NT2/D1 (cell line): ENCODE measurements around the gene CYSRT1.

ENCODE experiments used
- DNase-seq: peaks from one replicate; pipeline ENCODE4 v3.0.0-alpha.2; 2011; ENCODE audit warnings: low read depth, low spot score
- H3K27me3 ChIP-seq: 2 replicates; pipeline ENCODE4 v1.6.0; 2011; ENCODE audit warnings: mild to moderate bottlenecking; ENCODE audit not compliant: insufficient read length, insufficient read depth
- H3K36me3 ChIP-seq: 2 replicates; pipeline ENCODE4 v1.6.1; 2011; ENCODE audit warnings: mild to moderate bottlenecking, low read length, mixed read lengths; ENCODE audit not compliant: insufficient read depth, insufficient read length
- H3K4me1 ChIP-seq: 2 replicates; pipeline ENCODE4 v1.5.1; 2011; ENCODE audit not compliant: insufficient read depth, insufficient read length
- H3K4me3 ChIP-seq: 2 replicates; pipeline ENCODE4 v1.5.1; 2011; ENCODE audit warnings: low read depth; ENCODE audit not compliant: insufficient read length
- H3K9ac ChIP-seq: 2 replicates; pipeline ENCODE4 v1.6.0; 2011; ENCODE audit warnings: low read depth; ENCODE audit not compliant: insufficient read length
- H3K9me3 ChIP-seq: 2 replicates; pipeline ENCODE4 v1.5.1; 2011; ENCODE audit warnings: mild to moderate bottlenecking, low read length; ENCODE audit not compliant: insufficient read depth
- SUZ12 ChIP-seq: IDR thresholded peaks from 2 replicates; pipeline ENCODE4 v1.6.1; 2011; ENCODE audit not compliant: insufficient read length, insufficient read depth; ENCODE audit errors: extremely low read depth
- YY1 ChIP-seq: IDR thresholded peaks from 2 replicates; pipeline ENCODE4 v1.6.1; 2011; ENCODE audit not compliant: insufficient read length, insufficient read depth
- ZNF274 ChIP-seq: IDR thresholded peaks from 2 replicates; pipeline ENCODE4 v1.6.1; 2011; ENCODE audit warnings: mild to moderate bottlenecking, low read depth, low read length

The CYSRT1 gene

GRCh38 chr9:137187386-137187785, 37.6 kb upstream of the CYSRT1 start:
- no peak for TF ChIP-seq YY1
- no peak for TF ChIP-seq ZNF274
- no peak for TF ChIP-seq SUZ12
- H3K27me3 ChIP-seq, result no peaks in the 10 kb centered on the region
- no peak for DNase-seq
- peaks cover 20% of the 10 kb centered on the region for H3K4me1 ChIP-seq
- peaks cover 84% of the 10 kb centered on the region for H3K36me3 ChIP-seq
- peak overlapping the region; percentile 98 for H3K9ac ChIP-seq
- no peaks in the 10 kb centered on the region for H3K9me3 ChIP-seq
- H3K4me3 ChIP-seq, result peak overlapping the region; percentile 95

DNA sequence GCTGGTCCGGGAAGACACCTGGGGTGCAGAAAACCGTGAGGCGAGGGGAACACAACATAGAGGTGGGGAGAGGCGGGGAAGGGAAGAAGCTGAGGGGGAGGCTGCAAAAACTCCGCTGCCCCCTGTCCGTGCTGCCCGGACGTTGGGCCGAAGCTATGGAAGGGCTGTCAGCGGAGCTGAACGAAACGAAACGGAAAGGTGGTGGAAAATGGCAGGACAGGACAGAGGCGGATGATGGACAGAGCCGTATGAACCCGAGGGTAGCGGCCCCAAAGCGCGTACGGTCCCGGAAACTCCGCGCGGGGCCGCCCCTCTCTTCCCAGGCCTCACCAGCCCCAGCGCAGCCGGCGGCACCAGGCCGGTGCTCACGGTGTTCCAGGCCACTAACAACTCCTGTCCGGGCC, 36.9 kb upstream of the CYSRT1 start:
- TF ChIP-seq SUZ12 (no peak), YY1 (no peak), ZNF274 (no peak)
- H3K36me3 ChIP-seq, result peaks cover 84% of the 10 kb centered on the region
- no peak for DNase-seq
- H3K9ac ChIP-seq, result peak overlapping the region; percentile 98
- H3K9me3 ChIP-seq, result no peaks in the 10 kb centered on the region
- no peaks in the 10 kb centered on the region for H3K27me3 ChIP-seq
- peak overlapping the region; percentile 95 for H3K4me3 ChIP-seq
- peaks cover 23% of the 10 kb centered on the region for H3K4me1 ChIP-seq

GRCh38 chr9:137188490-137189296, 36.3 kb upstream of the CYSRT1 start, which contains the start of the genes ANAPC2 and SSNA1:
TSS of gene ANAPC2 (minus strand) at chr9:137188560. CDS start at chr9:137188532, 28 bp downstream.
TSS of gene SSNA1 (plus strand) at chr9:137188676. CDS start at chr9:137188727, 51 bp downstream.
- Histone ChIP-seq H3K9me3 (no peaks in the 10 kb centered on the region), H3K36me3 (peaks cover 83% of the 10 kb centered on the region)
- TF ChIP-seq SUZ12, result no peak
- TF ChIP-seq YY1, result peak; percentile 59
- no peak for TF ChIP-seq ZNF274

GRCh38 chr9:137189297-137190295, 35.4 kb upstream of the CYSRT1 start:
- peak overlapping the region; percentile 95 for H3K4me3 ChIP-seq
- no peaks in the 10 kb centered on the region for H3K27me3 ChIP-seq
- H3K36me3 ChIP-seq, result peaks cover 75% of the 10 kb centered on the region
- peaks cover 33% of the 10 kb centered on the region for H3K4me1 ChIP-seq
- DNase-seq, result no peak
- H3K9ac ChIP-seq, result peak overlapping the region; percentile 98
- no peak for TF ChIP-seq YY1
- no peak for TF ChIP-seq ZNF274
- no peak for TF ChIP-seq SUZ12
- no peaks in the 10 kb centered on the region for H3K9me3 ChIP-seq

More at GRCh38 chr9:137188490-137189296, 36.3 kb upstream of the CYSRT1 start, which contains the start of the genes ANAPC2 and SSNA1:
- H3K27me3 ChIP-seq, result no peaks in the 10 kb centered on the region
- peak within 1 kb of the TSS; percentile 98 for H3K9ac ChIP-seq
- peaks cover 26% of the 10 kb centered on the region for H3K4me1 ChIP-seq
- peak; percentile 96 for DNase-seq
- H3K4me3 ChIP-seq, result peak within 1 kb of the TSS; percentile 95

DNA sequence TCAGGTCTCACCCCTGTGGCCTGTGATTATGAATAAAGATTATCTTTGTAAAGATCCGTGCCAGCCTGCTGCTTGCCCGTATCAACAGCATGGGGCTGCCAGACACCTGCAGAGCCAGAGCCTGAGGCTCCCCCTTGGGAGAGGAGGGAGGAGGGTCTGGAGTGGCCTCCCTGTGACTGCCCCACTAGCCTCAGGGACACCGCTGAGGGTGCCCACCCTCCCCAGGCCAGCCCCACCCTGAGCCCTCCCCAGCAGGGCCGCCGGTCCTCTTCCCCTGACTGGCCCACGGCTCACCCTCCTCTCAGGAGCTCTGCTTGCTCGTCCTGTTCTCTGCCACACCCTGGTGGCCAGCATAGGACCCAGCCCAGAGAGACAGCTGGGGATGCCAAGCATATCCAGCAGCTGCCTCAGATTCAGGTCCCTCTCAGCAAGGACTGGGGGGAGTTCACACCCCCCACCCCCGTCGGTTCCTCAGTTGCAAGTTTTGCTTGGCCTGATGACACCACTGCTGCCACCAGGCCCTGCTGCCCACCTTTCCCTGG, 34.6 kb upstream of the CYSRT1 start:
- no peak for TF ChIP-seq ZNF274
- no peak for TF ChIP-seq YY1
- no peak for TF ChIP-seq SUZ12
- Histone ChIP-seq H3K36me3 (peaks cover 73% of the 10 kb centered on the region), H3K9me3 (no peaks in the 10 kb centered on the region), H3K4me3 (no peak overlapping the region), H3K27me3 (no peaks in the 10 kb centered on the region), H3K4me1 (peaks cover 40% of the 10 kb centered on the region), H3K9ac (peak overlapping the region; percentile 98)
- no peak for DNase-seq

DNA sequence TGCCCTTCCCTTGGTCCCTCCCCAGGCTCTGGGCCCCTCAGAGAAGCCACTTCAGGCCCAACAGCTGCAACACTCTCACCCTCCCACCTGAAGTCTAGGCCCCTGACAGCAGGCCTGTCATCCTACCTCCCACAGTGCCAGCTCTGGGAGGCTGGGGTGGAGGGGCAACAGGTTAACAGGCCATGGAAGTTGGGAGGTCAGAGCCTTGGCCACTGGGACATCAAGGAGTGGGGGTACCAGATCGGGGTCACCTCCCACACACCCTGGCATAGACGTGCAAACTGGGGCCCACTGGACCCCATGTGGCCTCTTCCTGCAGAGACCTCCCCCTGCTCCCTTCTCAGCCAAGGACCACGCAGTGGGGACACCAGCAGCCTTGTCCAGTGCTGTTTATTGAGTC, 33.7 kb upstream of the CYSRT1 start:
- TF ChIP-seq YY1 (no peak), SUZ12 (no peak), ZNF274 (no peak)
- H3K9ac ChIP-seq, result no peak overlapping the region
- H3K4me3 ChIP-seq, result no peak overlapping the region
- no peak for DNase-seq
- H3K27me3 ChIP-seq, result no peaks in the 10 kb centered on the region
- H3K4me1 ChIP-seq, result peaks cover 42% of the 10 kb centered on the region
- no peaks in the 10 kb centered on the region for H3K9me3 ChIP-seq
- H3K36me3 ChIP-seq, result peaks cover 71% of the 10 kb centered on the region
